Measurements from ENCODE around the gene MLEC.

Gene MLEC

DNA sequence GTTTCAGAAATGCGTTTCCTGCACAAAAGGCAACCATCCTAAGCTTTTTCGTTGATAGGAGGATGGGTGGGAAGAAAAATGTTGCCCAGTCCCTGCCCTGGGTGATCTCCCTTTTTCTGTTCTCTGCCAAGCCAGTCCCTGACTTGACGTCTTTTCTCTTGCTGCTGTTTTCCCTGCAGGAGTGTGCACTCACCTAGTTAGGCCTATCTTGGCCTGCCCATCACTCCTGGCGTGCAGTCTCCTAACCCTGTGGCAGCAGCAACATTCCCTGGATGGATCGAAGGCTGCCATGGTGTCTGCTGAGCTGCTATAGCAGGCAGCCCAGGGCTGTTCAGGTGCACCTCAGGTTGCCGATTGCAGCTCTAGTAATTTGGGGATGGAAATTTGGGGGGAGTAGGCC lies 24.5 kb downstream of the MLEC start:
- no peaks in the 10 kb centered on the region for H3K27me3 ChIP-seq (ENCODE audit: insufficient read depth, poor library complexity, severe bottlenecking)
- peak overlapping the region; percentile 74 for H3K4me3 ChIP-seq (replicated peaks; ENCODE audit: insufficient read depth, low read length)
- TF ChIP-seq GABPA (IDR thresholded peaks at IDR 0.05; ENCODE audit: low read depth), result no peak
- no peak for TF ChIP-seq POLR2AphosphoS5 (IDR thresholded peaks at IDR 0.05; ENCODE audit: low read depth)
- TF ChIP-seq, protein P1, sequence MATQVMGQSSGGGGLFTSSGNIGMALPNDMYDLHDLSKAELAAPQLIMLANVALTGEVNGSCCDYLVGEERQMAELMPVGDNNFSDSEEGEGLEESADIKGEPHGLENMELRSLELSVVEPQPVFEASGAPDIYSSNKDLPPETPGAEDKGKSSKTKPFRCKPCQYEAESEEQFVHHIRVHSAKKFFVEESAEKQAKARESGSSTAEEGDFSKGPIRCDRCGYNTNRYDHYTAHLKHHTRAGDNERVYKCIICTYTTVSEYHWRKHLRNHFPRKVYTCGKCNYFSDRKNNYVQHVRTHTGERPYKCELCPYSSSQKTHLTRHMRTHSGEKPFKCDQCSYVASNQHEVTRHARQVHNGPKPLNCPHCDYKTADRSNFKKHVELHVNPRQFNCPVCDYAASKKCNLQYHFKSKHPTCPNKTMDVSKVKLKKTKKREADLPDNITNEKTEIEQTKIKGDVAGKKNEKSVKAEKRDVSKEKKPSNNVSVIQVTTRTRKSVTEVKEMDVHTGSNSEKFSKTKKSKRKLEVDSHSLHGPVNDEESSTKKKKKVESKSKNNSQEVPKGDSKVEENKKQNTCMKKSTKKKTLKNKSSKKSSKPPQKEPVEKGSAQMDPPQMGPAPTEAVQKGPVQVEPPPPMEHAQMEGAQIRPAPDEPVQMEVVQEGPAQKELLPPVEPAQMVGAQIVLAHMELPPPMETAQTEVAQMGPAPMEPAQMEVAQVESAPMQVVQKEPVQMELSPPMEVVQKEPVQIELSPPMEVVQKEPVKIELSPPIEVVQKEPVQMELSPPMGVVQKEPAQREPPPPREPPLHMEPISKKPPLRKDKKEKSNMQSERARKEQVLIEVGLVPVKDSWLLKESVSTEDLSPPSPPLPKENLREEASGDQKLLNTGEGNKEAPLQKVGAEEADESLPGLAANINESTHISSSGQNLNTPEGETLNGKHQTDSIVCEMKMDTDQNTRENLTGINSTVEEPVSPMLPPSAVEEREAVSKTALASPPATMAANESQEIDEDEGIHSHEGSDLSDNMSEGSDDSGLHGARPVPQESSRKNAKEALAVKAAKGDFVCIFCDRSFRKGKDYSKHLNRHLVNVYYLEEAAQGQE (IDR thresholded peaks at IDR 0.05; ENCODE audit: insufficient replicate concordance, low read depth), result no peak
- TF ChIP-seq SPI1 (IDR thresholded peaks at IDR 0.05; ENCODE audit: borderline replicate concordance, low read depth), result no peak
- TF ChIP-seq, protein P2, sequence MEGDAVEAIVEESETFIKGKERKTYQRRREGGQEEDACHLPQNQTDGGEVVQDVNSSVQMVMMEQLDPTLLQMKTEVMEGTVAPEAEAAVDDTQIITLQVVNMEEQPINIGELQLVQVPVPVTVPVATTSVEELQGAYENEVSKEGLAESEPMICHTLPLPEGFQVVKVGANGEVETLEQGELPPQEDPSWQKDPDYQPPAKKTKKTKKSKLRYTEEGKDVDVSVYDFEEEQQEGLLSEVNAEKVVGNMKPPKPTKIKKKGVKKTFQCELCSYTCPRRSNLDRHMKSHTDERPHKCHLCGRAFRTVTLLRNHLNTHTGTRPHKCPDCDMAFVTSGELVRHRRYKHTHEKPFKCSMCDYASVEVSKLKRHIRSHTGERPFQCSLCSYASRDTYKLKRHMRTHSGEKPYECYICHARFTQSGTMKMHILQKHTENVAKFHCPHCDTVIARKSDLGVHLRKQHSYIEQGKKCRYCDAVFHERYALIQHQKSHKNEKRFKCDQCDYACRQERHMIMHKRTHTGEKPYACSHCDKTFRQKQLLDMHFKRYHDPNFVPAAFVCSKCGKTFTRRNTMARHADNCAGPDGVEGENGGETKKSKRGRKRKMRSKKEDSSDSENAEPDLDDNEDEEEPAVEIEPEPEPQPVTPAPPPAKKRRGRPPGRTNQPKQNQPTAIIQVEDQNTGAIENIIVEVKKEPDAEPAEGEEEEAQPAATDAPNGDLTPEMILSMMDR (IDR thresholded peaks at IDR 0.05; ENCODE audit: insufficient read depth, low read length), result no peak
- H3K27ac ChIP-seq (replicated peaks), result no peak overlapping the region
- no peak for DNase-seq (ENCODE audit: low read depth in 1 of 2, low spot score in 1 of 2)

DNA sequence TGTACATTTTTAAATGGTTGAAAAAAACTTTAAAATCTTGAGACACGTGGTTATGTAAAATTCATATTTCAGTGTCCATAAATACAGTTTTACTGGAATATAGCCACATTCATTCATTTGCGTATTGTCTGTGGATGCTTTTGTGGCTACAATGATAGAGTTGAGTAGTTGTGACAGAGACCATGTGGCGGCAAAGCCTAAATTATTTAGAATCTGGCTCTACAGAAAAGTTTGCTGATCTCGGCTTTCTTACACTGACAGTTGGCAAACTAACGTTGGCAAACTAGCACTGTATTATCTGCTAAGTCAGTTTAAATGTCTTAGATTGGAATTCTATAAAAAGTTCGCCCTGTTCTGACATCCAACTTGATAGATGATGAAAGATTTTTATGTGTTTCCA lies 25.7 kb downstream of the MLEC start:
- H3K27ac ChIP-seq (replicated peaks), result no peak overlapping the region
- H3K27me3 ChIP-seq (ENCODE audit: insufficient read depth, poor library complexity, severe bottlenecking), result no peaks in the 10 kb centered on the region
- TF ChIP-seq, protein P1 (IDR thresholded peaks at IDR 0.05; ENCODE audit: insufficient replicate concordance, low read depth), result no peak
- TF ChIP-seq POLR2AphosphoS5 (IDR thresholded peaks at IDR 0.05; ENCODE audit: low read depth) (no peak), GABPA (IDR thresholded peaks at IDR 0.05; ENCODE audit: low read depth) (no peak)
- TF ChIP-seq, protein P2 (IDR thresholded peaks at IDR 0.05; ENCODE audit: insufficient read depth, low read length), result no peak
- no peak for DNase-seq (ENCODE audit: low read depth in 1 of 2, low spot score in 1 of 2)
- H3K4me3 ChIP-seq (replicated peaks; ENCODE audit: insufficient read depth, low read length), result no peak overlapping the region

DNA sequence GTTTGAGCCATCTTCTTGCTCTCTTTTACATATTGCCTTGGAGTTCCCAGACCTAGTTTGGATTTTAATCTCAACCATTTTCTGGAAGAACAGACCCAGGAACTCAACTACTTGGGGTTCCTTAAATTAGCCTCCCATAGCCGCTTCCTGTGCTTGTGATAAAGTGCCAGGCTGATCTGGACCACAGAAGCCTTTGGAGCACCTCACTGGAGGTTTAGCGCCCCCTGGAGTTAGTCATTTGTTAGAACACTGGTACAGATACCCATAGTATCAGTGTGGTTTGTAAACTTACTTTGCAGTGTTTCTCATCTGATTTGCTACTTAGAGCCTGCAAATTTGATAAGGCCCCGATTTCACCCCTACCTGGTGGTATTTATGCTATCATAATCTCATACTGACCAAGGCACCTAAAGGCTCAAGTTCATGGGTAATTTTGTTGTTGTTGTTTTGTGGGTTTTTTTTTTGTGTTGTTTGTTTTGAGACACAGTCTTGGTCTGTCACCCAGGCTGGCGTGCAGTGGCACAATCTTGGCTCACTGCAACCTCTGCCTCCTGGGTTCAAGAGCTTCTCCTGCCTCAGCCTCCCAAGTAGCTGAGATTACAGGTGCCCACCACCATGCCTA lies 27.0 kb downstream of the MLEC start:
- DNase-seq (ENCODE audit: low read depth in 1 of 2, low spot score in 1 of 2), result peak; percentile 50 to 89
- TF ChIP-seq, protein P1 (IDR thresholded peaks at IDR 0.05; ENCODE audit: insufficient replicate concordance, low read depth), result no peak
- TF ChIP-seq GABPA (IDR thresholded peaks at IDR 0.05; ENCODE audit: low read depth) (peak; percentile 76), SPI1 (IDR thresholded peaks at IDR 0.05; ENCODE audit: borderline replicate concordance, low read depth) (peak; percentile 28; the same call in 1 of the 2 replicates), POLR2AphosphoS5 (IDR thresholded peaks at IDR 0.05; ENCODE audit: low read depth) (no peak)
- TF ChIP-seq, protein P2 (IDR thresholded peaks at IDR 0.05; ENCODE audit: insufficient read depth, low read length), result peak; percentile 87
- no peak overlapping the region for H3K27ac ChIP-seq (replicated peaks)

More for the DNA sequence above, 27.0 kb downstream of the MLEC start:
- no peaks in the 10 kb centered on the region for H3K27me3 ChIP-seq (ENCODE audit: insufficient read depth, poor library complexity, severe bottlenecking)
- no peak overlapping the region for H3K4me3 ChIP-seq (replicated peaks; ENCODE audit: insufficient read depth, low read length)
